ENCODE data around the gene C16orf95.

Gene C16orf95

DNA sequence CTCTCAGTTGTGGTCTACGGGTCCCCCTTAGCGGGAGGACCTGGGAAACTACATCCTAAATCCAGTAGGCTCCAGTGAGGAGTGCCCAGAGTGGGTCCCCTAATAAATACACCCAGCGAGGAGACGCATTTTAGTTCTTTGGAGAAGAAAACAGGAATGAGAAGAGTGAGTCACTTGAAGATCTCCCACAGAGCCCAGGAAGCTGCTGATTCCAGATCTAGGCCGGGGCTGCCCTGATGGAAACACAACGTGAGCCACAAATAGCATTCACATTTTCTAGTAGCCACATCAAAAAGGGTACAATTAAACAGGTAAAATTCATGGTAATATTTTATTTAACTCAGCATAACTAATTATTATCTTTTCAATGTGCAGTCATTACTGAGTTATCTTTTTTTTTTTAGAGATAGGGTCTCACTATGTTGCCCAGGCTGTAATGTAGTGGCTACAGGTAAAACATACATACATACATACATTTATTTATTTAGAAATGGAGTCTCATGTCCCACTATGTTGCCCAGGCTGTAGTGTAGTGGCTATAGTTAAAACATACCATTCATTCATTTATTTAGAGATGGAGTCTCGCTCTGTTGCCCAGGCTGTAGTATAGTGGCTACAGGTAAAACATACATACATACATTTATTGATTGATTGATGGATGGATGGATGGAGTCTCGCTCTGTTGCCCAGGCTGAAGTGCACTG lies 44.9 kb upstream of the C16orf95 start:
- no peak for DNase-seq (ENCODE audit: low spot score)
- ChIA-PET POLR2A (ENCODE audit: low non-redundant PET) (no interaction called here), CTCF (no interaction called here)
- no peak overlapping the region for H3K27ac ChIP-seq
- TF ChIP-seq, protein P1, sequence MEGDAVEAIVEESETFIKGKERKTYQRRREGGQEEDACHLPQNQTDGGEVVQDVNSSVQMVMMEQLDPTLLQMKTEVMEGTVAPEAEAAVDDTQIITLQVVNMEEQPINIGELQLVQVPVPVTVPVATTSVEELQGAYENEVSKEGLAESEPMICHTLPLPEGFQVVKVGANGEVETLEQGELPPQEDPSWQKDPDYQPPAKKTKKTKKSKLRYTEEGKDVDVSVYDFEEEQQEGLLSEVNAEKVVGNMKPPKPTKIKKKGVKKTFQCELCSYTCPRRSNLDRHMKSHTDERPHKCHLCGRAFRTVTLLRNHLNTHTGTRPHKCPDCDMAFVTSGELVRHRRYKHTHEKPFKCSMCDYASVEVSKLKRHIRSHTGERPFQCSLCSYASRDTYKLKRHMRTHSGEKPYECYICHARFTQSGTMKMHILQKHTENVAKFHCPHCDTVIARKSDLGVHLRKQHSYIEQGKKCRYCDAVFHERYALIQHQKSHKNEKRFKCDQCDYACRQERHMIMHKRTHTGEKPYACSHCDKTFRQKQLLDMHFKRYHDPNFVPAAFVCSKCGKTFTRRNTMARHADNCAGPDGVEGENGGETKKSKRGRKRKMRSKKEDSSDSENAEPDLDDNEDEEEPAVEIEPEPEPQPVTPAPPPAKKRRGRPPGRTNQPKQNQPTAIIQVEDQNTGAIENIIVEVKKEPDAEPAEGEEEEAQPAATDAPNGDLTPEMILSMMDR (conservative IDR thresholded peaks at IDR 0.05; ENCODE audit: low read depth) = no peak

DNA sequence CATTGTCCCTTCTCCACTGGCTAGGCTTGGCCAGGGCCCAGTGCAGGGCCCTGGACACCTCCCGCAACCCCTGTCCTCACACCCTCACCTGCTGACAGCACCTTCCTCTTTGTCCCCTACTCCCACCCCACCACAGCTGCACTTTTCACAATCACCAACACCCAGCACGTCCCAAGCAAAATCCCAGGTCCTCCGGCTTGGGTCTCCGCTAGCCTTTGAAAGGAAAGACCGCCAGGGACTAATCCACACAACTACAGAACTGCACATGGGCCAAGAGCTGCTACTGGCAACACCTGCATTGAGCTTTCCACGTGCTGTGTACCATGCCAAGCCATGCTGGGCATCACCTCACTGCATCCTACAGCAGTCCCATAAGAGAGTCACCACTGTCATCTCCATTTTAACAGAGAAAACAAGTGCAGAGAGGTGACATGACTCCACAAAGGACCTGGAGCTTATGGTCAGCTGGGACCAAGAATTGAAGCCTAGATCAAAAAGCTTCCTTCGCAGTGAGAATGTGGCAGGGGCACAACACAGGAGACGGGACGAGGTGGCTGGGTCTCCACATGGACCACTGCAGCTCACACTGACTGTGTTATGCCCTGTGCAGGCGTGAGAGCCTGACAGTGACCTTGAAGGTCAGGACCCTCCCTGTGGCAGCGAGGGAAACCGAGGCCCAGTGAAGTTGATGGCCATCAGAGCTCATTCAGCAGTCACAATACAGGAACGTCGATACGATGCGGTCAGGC lies 43.8 kb upstream of the C16orf95 start:
- CTCF ChIA-PET = interaction anchor here (0.5 kb wide), 1 partner anchor 600 kb away, joined by 4 read pairs; no protein-coding TSS in a partner anchor

DNA sequence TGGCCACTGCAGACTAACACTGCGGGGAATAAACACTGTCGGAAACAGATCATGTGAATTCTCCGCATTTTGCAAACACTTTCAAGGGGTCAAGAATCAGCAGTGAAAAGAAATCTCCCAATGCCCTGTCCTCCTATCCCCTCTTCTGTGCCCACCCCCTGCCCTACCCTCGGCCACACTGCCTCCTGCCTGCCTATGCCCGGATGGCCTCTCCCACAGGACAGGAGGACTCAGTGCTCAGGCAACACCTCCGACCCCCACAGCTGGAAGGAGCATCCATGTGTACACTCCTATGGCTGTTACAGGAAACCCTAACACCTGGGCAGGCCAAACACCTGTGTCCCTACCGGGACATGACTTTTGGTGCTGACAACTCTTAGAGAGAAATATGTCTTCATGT lies 41.9 kb upstream of the C16orf95 start:
- ChIA-PET POLR2A (ENCODE audit: low non-redundant PET) (no interaction called here), CTCF (no interaction called here)
- no peak for DNase-seq (ENCODE audit: low spot score)
- TF ChIP-seq, protein P1 (conservative IDR thresholded peaks at IDR 0.05; ENCODE audit: low read depth) = no peak
- no peak overlapping the region for H3K27ac ChIP-seq

More for the DNA sequence above, 43.8 kb upstream of the C16orf95 start:
- POLR2A ChIA-PET (ENCODE audit: low non-redundant PET) = no interaction called here
- DNase-seq (ENCODE audit: low spot score) = no peak
- TF ChIP-seq, protein P1 (conservative IDR thresholded peaks at IDR 0.05; ENCODE audit: low read depth) = no peak
- H3K27ac ChIP-seq = no peak overlapping the region

DNA sequence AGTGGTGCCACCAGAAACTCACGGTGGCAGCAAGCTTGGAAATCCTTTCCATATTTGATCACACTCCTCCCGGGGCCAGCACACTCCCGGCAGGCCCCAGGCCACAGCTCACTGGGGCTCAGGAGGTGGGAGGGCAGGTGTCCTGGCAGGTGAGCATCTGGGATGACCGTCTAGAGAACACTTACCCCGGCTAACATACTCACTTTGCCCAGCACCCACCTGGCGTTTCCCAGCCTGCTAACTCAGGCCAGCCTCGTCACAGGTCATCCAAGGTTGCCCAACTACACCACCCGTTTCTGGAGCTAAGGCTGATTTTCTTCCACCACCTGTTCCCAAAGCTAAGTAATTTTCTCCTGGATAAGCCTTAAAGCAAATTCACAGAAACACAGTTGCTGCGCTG lies 41.5 kb upstream of the C16orf95 start:
- DNase-seq (ENCODE audit: low spot score) = no peak
- no peak overlapping the region for H3K27ac ChIP-seq
- ChIA-PET CTCF (no interaction called here), POLR2A (ENCODE audit: low non-redundant PET) (no interaction called here)
- TF ChIP-seq, protein P1 (conservative IDR thresholded peaks at IDR 0.05; ENCODE audit: low read depth) = no peak

DNA sequence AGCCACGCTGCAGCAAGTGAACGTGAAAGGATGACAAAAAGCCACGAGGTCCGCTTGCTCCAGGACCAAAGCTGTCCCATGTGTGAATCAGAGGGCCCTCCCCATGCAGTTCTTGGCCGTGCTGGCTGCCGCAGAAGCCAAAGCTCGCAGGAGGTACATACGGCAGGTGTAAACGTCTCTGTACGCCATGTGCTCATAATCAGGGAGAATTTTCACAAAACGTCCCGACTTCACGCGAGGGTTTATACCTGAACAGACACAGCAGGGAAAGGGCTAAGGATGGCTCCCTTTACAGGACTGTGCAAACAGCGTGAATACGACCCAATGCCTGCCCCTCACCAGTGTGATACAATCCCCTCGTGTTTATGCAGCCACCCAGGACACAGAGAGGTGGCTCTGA lies 41.1 kb upstream of the C16orf95 start:
- CTCF ChIA-PET = no interaction called here
- DNase-seq (ENCODE audit: low spot score) = no peak
- TF ChIP-seq, protein P1 (conservative IDR thresholded peaks at IDR 0.05; ENCODE audit: low read depth) = no peak
- POLR2A ChIA-PET (ENCODE audit: low non-redundant PET) = no interaction called here
- H3K27ac ChIP-seq = no peak overlapping the region

DNA sequence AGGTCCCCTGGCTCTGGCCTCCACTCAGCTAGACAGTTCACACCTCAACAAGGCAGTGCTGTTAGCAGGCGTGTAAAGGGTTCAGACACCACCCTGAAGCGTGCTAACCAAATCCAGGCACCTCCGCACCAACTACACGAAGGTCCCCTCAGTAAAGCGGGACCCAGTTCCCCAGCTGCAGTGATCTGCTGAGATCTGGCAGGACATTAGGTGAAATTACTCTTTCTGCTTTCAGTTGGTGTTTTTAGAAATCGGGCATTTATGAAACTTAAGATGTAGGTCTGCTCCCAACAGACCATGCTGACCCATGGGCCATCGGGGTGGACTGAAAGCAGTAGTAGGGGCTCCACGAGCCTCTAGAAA lies 39.3 kb upstream of the C16orf95 start:
- no peak for DNase-seq (ENCODE audit: low spot score)
- ChIA-PET CTCF (no interaction called here), POLR2A (ENCODE audit: low non-redundant PET) (no interaction called here)
- H3K27ac ChIP-seq = no peak overlapping the region
- TF ChIP-seq, protein P1 (conservative IDR thresholded peaks at IDR 0.05; ENCODE audit: low read depth) = no peak

Data from RWPE1 (cell line).